Keratinocyte (primary cell): ENCODE measurements around the gene RELCH. TPM values are rescaled to one million over a fixed set of nuclear protein-coding genes. Genes with fewer than 3 reads are reported as not detected.
"Not testable (repeated sequence)": the region's sequence is repeated elsewhere in the genome, so short reads cannot be mapped to it uniquely, and the experiment has no call there.

Source experiments
- DNase-seq: peaks from one replicate; pipeline ENCODE4 v3.0.0-alpha.2; 2011; ENCODE audit warnings: low read depth, missing footprints, low spot score
- FAIRE-seq: peaks from 2 replicates; lab custom pipeline; 2011; peaks lifted over from hg19 to GRCh38; lab: Jason Lieb, UNC
- H2AFZ ChIP-seq: 2 replicates; pipeline ENCODE4 v1.6.0; 2012; ENCODE audit warnings: low read length, control low read depth, inconsistent platforms; ENCODE audit not compliant: control insufficient read depth
- H3K27ac ChIP-seq: 2 replicates; pipeline ENCODE4 v1.5.1; 2011; ENCODE audit warnings: low read length; ENCODE audit not compliant: control insufficient read depth, insufficient read depth
- H3K27me3 ChIP-seq: 3 replicates; pipeline ENCODE4 v1.6.0; 2011; ENCODE audit warnings: low read length; ENCODE audit not compliant: control insufficient read depth, insufficient read depth; ENCODE audit errors: extremely low read depth
- H3K36me3 ChIP-seq, 2 experiments: 2 replicates in 1 of 2; 3 replicates in 1 of 2; pipeline ENCODE4 v1.5.1; 2011; ENCODE audit warnings: low read length in 2 of 2, mild to moderate bottlenecking in 1 of 2; ENCODE audit not compliant: control insufficient read depth in 2 of 2, insufficient read depth in 2 of 2; ENCODE audit errors: extremely low read depth in 1 of 2
- H3K4me1 ChIP-seq: 3 replicates; pipeline ENCODE4 v1.5.1; 2011; ENCODE audit warnings: low read length; ENCODE audit not compliant: control insufficient read depth, insufficient read depth; ENCODE audit errors: extremely low read depth
- H3K4me2 ChIP-seq: 3 replicates; pipeline ENCODE4 v1.6.0; 2011; ENCODE audit warnings: low read depth, low read length; ENCODE audit not compliant: control insufficient read depth, insufficient read depth; ENCODE audit errors: extremely low read depth
- H3K4me3 ChIP-seq, 3 experiments: fragments of 200-600 bp in 1 of 3; sonication (generic) in 1 of 3; 2 replicates in 2 of 3; 3 replicates in 1 of 3; pipeline ENCODE4 v1.5.1; 2011 to 2016; ENCODE audit warnings: low read length in 3 of 3, mild to moderate bottlenecking in 3 of 3, control low read depth in 2 of 3, inconsistent platforms in 1 of 3, low read depth in 1 of 3, mixed read lengths in 1 of 3, mixed run types in 1 of 3, moderate library complexity in 1 of 3; ENCODE audit not compliant: control insufficient read depth in 2 of 3, insufficient read depth in 2 of 3; ENCODE audit errors: extremely low read depth in 1 of 3
- H3K79me2 ChIP-seq: 2 replicates; pipeline ENCODE4 v1.6.0; 2012; ENCODE audit warnings: low read length; ENCODE audit not compliant: control insufficient read depth, insufficient read depth
- H3K9ac ChIP-seq: 3 replicates; pipeline ENCODE4 v1.6.0; 2011; ENCODE audit warnings: low read length; ENCODE audit not compliant: control insufficient read depth, insufficient read depth; ENCODE audit errors: extremely low read depth
- H3K9me1 ChIP-seq: 3 replicates; pipeline ENCODE4 v1.6.0; 2011; ENCODE audit warnings: low read length; ENCODE audit not compliant: control insufficient read depth, insufficient read depth; ENCODE audit errors: extremely low read depth
- H3K9me3 ChIP-seq: 2 replicates; pipeline ENCODE4 v1.5.1; 2012; ENCODE audit warnings: low read depth, low read length; ENCODE audit not compliant: control insufficient read depth
- H4K20me1 ChIP-seq: 3 replicates; pipeline ENCODE4 v1.6.0; 2011; ENCODE audit warnings: low read length; ENCODE audit not compliant: control insufficient read depth, insufficient read depth; ENCODE audit errors: extremely low read depth
- EZH2 ChIP-seq: IDR thresholded peaks from one replicate; pipeline ENCODE4 v1.6.1; 2012; ENCODE audit warnings: inconsistent platforms, mild to moderate bottlenecking, low read length, moderate library complexity
- dilution Hi-C: fragments of 300-500 bp; cut with MboI; formaldehyde crosslinking; loops from one replicate; pipeline ENCODE4 v1.7.0; 2020; ENCODE audit warnings: low sequenced_read_pairs; ENCODE audit not compliant: extremely low pct_ligation_motif_present
- polyA plus RNA-seq, 5 experiments: library from polyadenylated mRNA; depleted of rRNA in 3 of 5; stranded (reverse) in 3 of 5; stranded (forward) in 1 of 5; unstranded in 1 of 5; fragments of >200 nt; gene quantifications; 1 replicate in 1 of 5; 2 replicates in 3 of 5; 3 replicates in 1 of 5; pipeline versions ENCODE4 v1.2.1 to v1.2.3, GENCODE V29; 2011 to 2012; ENCODE audit warnings: missing spikeins in 2 of 5, low read depth in 1 of 5, low replicate concordance in 1 of 5
- TF ChIP-seq, protein P1 (sequence below), 3 experiments: IDR thresholded peaks in 1 of 3; conservative IDR thresholded peaks in 1 of 3; optimal IDR thresholded peaks in 1 of 3; 2 replicates in 2 of 3; 3 replicates in 1 of 3; pipeline versions ENCODE3 to v1.5.1; 2011; ENCODE audit warnings: low read length in 3 of 3, mild to moderate bottlenecking in 3 of 3, moderate library complexity in 2 of 3, control low read depth in 1 of 3, inconsistent platforms in 1 of 3; ENCODE audit not compliant: insufficient read depth in 2 of 3; ENCODE audit errors: extremely low read depth in 1 of 3

Gene RELCH
- polyA plus RNA-seq, 1 donor (not counting 4 experiments of a cell fraction or from before 2014, with no cell fraction given): 21.8 TPM

DNA sequence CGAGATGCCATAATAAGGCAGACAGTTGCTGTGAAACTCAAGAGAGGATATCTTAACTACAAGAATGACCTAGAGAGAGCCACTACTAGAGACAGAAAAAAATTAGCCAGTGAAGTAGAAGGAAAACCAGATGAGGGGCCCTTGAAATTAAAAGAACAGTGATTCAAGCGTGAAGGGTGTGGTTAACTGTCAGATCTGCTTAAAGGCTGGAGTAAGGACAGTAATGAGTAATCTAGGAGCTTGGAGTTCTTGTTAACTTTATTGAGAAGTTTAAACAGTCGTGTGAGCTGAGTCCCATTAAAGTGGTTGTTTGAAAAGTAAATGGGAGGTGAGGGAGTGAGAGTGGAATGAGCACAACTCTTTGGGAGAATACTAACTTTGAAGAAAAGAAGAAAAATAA lies 21.5 kb upstream of the RELCH start:
- H3K4me3 ChIP-seq: no peak overlapping the region
- no peaks in the 10 kb centered on the region for H3K9me3 ChIP-seq
- dilution Hi-C loops: no loop called here
- H3K9me1 ChIP-seq: no peaks in the 10 kb centered on the region
- no peaks in the 10 kb centered on the region for H3K4me1 ChIP-seq
- FAIRE-seq (no peak), DNase-seq (no peak)
- peaks cover 0 to 4% of the 10 kb centered on the region in 2 experiments for H3K36me3 ChIP-seq
- no peaks in the 10 kb centered on the region for H3K27me3 ChIP-seq
- no peaks in the 10 kb centered on the region for H4K20me1 ChIP-seq
- no peak overlapping the region for H3K9ac ChIP-seq
- H2AFZ ChIP-seq: no peak overlapping the region
- H3K4me2 ChIP-seq: no peak overlapping the region
- no peak overlapping the region for H3K27ac ChIP-seq
- no peaks in the 10 kb centered on the region for H3K79me2 ChIP-seq
- TF ChIP-seq, protein P1, sequence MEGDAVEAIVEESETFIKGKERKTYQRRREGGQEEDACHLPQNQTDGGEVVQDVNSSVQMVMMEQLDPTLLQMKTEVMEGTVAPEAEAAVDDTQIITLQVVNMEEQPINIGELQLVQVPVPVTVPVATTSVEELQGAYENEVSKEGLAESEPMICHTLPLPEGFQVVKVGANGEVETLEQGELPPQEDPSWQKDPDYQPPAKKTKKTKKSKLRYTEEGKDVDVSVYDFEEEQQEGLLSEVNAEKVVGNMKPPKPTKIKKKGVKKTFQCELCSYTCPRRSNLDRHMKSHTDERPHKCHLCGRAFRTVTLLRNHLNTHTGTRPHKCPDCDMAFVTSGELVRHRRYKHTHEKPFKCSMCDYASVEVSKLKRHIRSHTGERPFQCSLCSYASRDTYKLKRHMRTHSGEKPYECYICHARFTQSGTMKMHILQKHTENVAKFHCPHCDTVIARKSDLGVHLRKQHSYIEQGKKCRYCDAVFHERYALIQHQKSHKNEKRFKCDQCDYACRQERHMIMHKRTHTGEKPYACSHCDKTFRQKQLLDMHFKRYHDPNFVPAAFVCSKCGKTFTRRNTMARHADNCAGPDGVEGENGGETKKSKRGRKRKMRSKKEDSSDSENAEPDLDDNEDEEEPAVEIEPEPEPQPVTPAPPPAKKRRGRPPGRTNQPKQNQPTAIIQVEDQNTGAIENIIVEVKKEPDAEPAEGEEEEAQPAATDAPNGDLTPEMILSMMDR (optimal IDR thresholded peaks at IDR 0.05 in 1 of 3, IDR thresholded peaks at IDR 0.05 in 1 of 3, conservative IDR thresholded peaks at IDR 0.05 in 1 of 3; ENCODE audit: extremely low read depth in 1 of 3, insufficient read depth in 2 of 3, low read length in 3 of 3): no peak
- no peak for TF ChIP-seq EZH2

DNA sequence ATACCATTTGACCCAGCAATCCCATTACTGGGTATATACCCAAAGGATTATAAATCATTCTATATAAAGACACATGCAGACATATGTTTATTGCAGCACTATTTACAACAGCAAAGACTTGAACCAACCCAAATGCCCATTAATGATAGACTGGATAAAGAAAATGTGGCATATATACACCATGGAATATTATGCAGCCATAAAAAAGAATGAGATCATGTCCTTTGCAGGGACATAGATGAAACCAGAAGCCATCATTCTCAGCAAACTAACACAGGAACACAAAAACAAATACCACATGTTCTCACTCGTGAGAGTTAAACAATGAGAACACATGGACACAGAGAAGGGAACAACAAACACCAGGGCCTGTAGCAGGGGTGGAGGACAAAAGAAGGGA lies 20.5 kb upstream of the RELCH start:
- H3K9me1 ChIP-seq, H3K4me3 ChIP-seq, H3K4me2 ChIP-seq, H4K20me1 ChIP-seq, FAIRE-seq, H3K9ac ChIP-seq, H3K4me1 ChIP-seq, H2AFZ ChIP-seq, H3K36me3 ChIP-seq, H3K9me3 ChIP-seq, dilution Hi-C loops, H3K27ac ChIP-seq, H3K27me3 ChIP-seq, H3K79me2 ChIP-seq, DNase-seq: not testable (repeated sequence)

DNA sequence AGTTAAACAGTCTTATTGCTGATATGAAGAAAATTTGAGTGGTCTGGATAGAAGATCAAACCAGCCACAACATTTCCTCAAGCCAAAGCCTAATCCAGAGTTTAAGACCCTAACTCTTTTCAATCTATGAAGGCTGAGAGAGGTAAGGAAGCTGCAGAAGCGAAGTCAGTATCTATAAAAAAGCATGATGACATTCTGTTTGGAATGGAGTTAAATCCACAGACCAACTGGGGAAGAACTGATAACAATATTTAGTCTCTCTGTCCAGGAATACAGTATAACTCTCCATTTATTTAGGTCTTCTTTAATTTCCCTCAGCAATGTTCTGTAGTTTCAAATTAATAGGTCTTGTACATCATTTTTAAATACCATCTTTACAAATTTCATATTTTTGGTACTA lies 16.2 kb upstream of the RELCH start:
- no peak overlapping the region for H3K9ac ChIP-seq
- no peaks in the 10 kb centered on the region for H3K9me3 ChIP-seq
- H3K4me3 ChIP-seq: no peak overlapping the region
- no peak overlapping the region for H3K4me2 ChIP-seq
- no peak overlapping the region for H2AFZ ChIP-seq
- no peaks in the 10 kb centered on the region for H3K27me3 ChIP-seq
- dilution Hi-C loops: no loop called here
- H4K20me1 ChIP-seq: no peaks in the 10 kb centered on the region
- no peaks in the 10 kb centered on the region for H3K79me2 ChIP-seq
- H3K36me3 ChIP-seq: peaks cover 0 to 2% of the 10 kb centered on the region in 2 experiments
- TF ChIP-seq EZH2: no peak
- TF ChIP-seq, protein P1 (optimal IDR thresholded peaks at IDR 0.05 in 1 of 3, IDR thresholded peaks at IDR 0.05 in 1 of 3, conservative IDR thresholded peaks at IDR 0.05 in 1 of 3; ENCODE audit: extremely low read depth in 1 of 3, insufficient read depth in 2 of 3, low read length in 3 of 3): no peak
- no peaks in the 10 kb centered on the region for H3K9me1 ChIP-seq
- FAIRE-seq (no peak), DNase-seq (no peak)
- H3K27ac ChIP-seq: no peak overlapping the region
- H3K4me1 ChIP-seq: no peaks in the 10 kb centered on the region
